ENCODE measurements around the gene NCKAP5.

The NCKAP5 gene

DNA sequence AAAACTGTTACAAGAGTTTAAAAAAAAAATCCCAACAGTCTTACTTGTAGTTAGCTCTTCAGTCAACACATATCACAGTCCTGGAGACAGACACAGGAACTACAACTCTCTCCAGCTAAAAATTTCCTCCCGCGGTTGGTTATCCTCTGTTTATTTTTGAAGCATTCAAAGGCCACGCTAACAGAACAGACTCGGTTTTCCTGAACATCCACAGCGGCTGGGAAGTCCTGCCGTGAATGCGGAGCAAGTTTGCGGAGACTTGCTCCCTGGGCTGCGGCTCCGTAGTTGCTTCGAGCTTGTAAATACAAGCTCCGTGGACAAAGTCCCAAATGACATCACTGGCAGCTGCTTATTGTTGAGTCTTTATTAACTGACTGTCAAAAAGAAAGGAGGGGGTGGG lies at the start of gene NCKAP5:
TSS of gene NCKAP5 (minus strand) at position 292 of the 400 bp plus-strand sequence. CDS start 50,937 bp downstream, outside the sequence.
- DNase-seq (ENCODE audit: low spot score) (no peak), FAIRE-seq (no peak)

GRCh38 chr2:133609664-133610063 lies 41.4 kb upstream of the NCKAP5 start:
- DNase-seq (ENCODE audit: low spot score), result no peak
- FAIRE-seq, result no peak

DNA sequence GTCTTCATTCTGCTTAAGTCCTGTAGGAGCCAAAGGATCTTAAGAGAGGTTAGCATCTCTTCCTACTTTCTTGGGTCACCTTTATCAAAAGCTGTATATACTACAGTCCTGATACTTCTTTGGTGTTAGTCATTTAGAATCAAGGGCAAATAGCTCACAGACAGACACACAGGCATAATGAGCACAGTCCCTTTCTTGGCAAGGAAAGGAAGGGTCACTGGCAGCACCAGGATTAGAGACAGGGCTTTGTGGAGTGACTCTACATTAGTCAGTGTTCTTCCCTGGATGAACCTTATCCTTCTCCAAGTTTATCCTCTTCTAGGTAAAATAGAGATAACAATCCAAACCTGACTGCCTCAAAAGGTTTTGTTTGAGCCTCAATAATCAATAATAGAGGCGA lies 40.0 kb upstream of the NCKAP5 start:
- FAIRE-seq, result no peak

DNA sequence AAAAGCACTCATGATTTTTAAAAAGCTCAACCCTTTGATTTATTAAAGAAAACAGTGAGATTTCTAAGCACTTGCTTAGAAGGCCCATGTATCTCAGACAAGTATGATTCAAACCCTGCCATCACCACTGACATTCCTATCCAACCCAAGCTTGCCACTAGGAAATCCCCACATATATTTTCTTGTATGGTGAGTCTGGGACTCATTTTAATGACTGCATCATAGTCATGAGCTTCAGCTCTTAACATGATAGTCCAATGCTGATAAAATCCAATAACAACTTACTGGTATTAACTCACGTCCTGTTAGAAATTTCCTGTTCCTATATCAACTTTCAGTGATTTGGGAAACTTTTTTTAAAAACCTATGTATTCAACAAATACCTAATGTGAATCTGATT lies 39.4 kb upstream of the NCKAP5 start:
- DNase-seq (ENCODE audit: low spot score), result no peak
- no peak for FAIRE-seq

More for the DNA sequence above, 40.0 kb upstream of the NCKAP5 start:
- no peak for DNase-seq (ENCODE audit: low spot score)

DNA sequence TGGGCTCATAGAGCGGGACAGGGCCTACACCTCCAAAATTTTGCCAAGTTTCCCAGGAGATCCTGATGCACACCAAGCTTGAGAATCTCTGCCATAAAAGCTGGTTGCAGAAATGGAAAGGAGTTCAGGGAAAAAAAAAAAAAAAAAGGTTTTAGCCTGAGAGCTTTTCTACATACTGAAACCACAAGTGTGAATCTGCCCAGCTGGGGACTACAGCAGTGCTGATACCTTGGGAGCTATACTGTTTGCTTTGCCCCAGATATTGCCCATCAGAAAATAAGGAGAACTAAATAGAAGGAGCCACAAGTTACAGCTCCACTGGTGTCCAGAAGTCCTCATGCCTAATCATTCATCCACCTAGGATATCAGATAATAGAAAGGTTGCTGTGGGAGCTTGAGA lies 38.4 kb upstream of the NCKAP5 start:
- no peak for FAIRE-seq
- no peak for DNase-seq (ENCODE audit: low spot score)

DNA sequence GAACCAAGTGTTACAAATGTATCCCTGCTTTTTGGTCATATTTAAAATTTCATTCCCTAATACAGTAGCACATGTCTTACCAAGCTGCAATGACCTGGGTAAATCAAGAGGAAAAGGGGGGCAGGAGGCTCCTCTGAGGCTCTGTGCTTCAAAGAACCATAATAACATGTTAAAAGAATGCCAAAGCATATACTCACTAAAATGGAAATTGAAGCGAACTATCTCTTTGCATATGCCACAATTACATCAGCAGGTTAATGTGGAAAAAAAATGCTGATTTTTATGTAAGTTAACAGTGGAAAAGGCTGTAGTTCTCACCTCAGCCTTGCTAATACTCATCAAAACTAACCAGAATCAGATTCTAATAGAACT lies 37.5 kb upstream of the NCKAP5 start:
- DNase-seq (ENCODE audit: low spot score) (no peak), FAIRE-seq (no peak)

GRCh38 chr2:133605011-133605765 lies 36.9 kb upstream of the NCKAP5 start:
- FAIRE-seq (no peak), DNase-seq (ENCODE audit: low spot score) (no peak)

GRCh38 chr2:133603109-133603508 lies 34.8 kb upstream of the NCKAP5 start:
- FAIRE-seq (no peak), DNase-seq (ENCODE audit: low spot score) (no peak)

DNA sequence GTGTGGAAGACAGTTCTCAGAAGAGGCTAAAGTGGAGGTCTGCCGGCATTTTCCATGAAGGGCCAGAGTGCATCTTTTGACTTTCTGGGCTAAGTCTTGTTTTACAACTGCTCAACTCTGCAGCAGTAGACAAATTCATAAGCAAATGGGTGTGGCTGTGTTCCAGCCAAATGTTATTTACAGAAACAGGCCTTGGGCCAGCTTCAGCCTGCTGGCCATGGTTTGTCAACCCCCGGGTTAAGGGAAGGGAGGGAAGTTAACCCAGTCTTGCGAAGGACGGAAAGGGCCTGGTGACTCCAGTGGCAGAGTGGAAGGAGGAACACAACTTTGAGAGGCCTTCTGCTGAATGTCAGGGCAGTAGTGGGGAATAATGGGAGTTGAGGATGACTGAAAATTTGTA lies 34.3 kb upstream of the NCKAP5 start:
- DNase-seq (ENCODE audit: low spot score) (no peak), FAIRE-seq (no peak)

DNA sequence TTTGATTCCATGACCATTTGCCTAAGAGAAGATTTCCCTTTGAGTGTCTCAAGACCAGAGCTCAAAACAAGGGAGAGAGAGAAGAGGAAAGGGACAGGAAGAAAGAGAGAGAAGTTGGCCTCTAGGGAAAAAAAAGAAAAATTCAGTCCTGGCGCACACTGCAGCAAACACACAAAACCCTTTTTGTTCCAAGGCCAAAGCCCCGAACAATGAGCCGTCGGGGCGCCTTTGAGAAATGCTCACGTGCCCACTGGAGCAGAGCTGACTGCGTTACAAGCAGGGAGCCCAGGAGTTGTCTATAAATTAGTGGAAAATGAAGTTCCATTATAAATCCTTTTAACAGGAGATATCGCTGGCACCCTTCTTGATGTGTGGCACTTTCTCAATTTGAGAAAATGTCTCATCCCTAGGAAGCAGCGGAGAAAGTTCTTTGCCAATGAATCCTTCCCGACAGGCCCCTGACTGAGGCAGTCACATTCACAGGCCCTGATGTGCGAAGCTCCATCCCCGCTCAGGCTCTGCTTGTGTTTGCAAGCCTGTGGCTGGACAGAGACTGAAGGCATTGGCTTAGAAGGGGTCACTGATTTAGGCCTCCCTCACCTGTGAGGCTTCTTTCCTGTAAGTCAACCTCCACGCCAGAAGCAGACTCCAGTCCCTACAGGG lies 32.1 kb upstream of the NCKAP5 start:
- no peak for FAIRE-seq

GRCh38 chr2:133599811-133600210 lies 31.5 kb upstream of the NCKAP5 start:
- no peak for FAIRE-seq
- DNase-seq (ENCODE audit: low spot score), result no peak

More for the DNA sequence above, 32.1 kb upstream of the NCKAP5 start:
- DNase-seq (ENCODE audit: low spot score), result no peak

- no peak for DNase-seq (ENCODE audit: low spot score)
- FAIRE-seq, result no peak
Measured at GRCh38 chr2:133599211-133599803, 31.0 kb upstream of the NCKAP5 start.

- DNase-seq (ENCODE audit: low spot score), result no peak
- FAIRE-seq, result no peak
Measured at GRCh38 chr2:133598769-133599168, 30.5 kb upstream of the NCKAP5 start.

GRCh38 chr2:133596701-133597393 lies 28.6 kb upstream of the NCKAP5 start:
- no peak for DNase-seq (ENCODE audit: low spot score)

GRCh38 chr2:133591164-133591563 lies 22.9 kb upstream of the NCKAP5 start:
- DNase-seq (ENCODE audit: low spot score), result no peak
- FAIRE-seq, result no peak

More at GRCh38 chr2:133596701-133597393, 28.6 kb upstream of the NCKAP5 start:
- FAIRE-seq, result no peak

- FAIRE-seq, result no peak
- no peak for DNase-seq (ENCODE audit: low spot score)
Measured at GRCh38 chr2:133589456-133589855, 21.2 kb upstream of the NCKAP5 start.

GRCh38 chr2:133588144-133588543 lies 19.9 kb upstream of the NCKAP5 start:
- no peak for FAIRE-seq
- DNase-seq (ENCODE audit: low spot score), result no peak

DNA sequence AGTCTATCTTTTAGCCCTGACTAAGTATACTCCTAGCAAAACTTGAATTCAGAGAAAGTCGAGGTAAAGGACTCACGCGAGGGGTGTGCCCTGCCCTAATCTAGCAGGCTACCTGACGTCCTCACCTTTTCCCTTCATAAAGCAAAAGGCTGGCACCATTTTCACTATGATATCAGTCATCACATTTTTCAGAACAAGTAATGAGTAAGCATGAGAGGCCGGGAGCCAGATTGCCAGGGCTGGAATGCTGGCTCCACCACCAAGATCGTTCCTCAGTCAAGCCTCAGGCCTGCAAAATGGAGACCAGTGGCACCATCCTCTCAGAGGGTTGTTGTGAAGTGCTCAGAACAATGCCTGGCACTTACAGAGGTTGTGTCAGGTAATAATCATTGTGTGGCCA lies 18.7 kb upstream of the NCKAP5 start:
- DNase-seq (ENCODE audit: low spot score) (no peak), FAIRE-seq (no peak)

- no peak for FAIRE-seq
- DNase-seq (ENCODE audit: low spot score), result no peak
Measured at GRCh38 chr2:133581010-133581760, 12.9 kb upstream of the NCKAP5 start.

- no peak for FAIRE-seq
- DNase-seq (ENCODE audit: low spot score), result peak; percentile 23
Measured at GRCh38 chr2:133579274-133579673, 11.0 kb upstream of the NCKAP5 start.

DNA sequence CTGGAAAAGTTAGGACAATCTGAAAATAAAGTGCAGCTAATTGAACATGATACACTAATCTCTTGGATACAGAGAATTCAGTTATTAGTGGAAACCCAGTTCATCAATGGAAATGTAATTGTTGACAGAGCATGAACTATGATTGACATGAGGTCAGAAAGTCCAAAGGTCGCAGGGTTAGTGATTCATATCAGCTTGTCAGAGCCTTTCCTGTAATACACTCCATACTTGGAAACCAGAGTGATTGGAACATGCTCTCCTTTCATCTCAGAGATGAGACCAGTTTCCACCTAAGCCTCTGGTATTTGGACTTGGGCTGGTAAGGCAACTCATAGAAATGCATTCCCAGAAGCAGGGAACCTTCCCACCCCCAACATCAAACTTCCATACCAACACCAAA lies 8.5 kb upstream of the NCKAP5 start:
- FAIRE-seq (no peak), DNase-seq (ENCODE audit: low spot score) (no peak)

Measured in urothelium cell line (cell line).